GM21381 (cell line): ENCODE results near the gene LIPK.
"Not testable (repeated sequence)": the region's sequence is repeated elsewhere in the genome, so short reads cannot be mapped to it uniquely, and the experiment has no call there.

Experiments used
- ATAC-seq: cut with Tn5 transposase; IDR thresholded peaks from one replicate; pipeline ENCODE4 v1.9.1; 2021; ENCODE audit warnings: mild to moderate bottlenecking, moderate library complexity; ENCODE audit not compliant: unreplicated experiment

LIPK gene

DNA sequence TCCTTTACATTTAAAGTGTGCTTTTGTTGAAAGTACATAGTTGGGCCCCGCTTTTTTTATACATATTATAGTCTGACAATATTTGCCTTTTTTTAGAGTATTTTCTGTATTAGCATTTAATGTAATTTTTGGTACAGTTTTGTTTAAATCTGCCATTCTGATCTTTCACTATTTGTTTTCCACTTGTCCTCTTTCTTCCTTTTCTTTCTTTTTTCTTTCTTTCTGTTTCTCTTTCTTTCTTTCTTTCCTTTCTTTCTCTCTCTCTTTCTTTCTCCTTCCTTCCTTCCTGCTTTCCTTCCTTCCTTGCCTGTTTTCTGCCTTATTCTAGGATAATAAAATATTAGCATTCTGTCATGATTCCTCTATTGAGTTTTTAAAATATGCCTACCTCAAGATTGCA lies 9.5 kb downstream of the LIPK start:
- ATAC-seq: no peak

DNA sequence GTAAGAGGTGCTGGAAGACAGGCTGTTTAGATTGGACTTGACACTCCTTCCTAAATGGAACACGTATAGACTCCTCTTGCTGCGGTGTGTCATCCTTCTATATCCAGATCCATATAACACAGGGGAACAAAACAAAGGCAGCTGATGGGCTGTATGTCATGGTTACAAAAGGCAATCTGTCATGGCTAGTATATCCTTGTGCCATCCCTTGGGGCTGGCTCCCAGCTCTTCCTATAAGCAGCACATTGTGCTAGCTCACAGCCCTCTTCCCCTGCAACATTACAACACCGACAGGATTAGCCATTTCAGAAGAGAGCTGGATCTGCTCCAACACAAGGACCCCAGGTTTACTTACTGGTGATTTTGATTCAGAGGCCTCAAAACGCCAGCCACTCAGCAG lies 15.3 kb downstream of the LIPK start:
- no peak for ATAC-seq

DNA sequence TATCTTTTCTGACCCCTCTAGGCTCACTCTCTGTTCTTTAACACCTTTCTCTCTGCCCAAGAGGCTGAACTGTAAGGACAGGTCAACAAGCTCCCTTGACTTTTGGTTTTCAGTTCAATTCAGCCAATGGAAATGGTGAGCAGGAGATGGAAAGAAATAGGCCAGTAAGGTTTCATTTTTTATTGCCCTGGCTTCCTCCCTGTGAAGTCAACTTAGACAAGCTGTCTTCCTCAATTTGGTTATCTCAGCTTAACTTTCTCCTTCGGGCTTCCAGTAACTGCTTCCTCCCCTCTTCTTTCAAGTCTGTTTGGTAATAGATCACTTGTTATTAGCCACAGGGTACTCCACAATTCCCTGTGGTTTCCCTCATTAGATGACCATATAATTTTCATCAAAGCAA lies 19.7 kb downstream of the LIPK start:
- ATAC-seq: no peak

DNA sequence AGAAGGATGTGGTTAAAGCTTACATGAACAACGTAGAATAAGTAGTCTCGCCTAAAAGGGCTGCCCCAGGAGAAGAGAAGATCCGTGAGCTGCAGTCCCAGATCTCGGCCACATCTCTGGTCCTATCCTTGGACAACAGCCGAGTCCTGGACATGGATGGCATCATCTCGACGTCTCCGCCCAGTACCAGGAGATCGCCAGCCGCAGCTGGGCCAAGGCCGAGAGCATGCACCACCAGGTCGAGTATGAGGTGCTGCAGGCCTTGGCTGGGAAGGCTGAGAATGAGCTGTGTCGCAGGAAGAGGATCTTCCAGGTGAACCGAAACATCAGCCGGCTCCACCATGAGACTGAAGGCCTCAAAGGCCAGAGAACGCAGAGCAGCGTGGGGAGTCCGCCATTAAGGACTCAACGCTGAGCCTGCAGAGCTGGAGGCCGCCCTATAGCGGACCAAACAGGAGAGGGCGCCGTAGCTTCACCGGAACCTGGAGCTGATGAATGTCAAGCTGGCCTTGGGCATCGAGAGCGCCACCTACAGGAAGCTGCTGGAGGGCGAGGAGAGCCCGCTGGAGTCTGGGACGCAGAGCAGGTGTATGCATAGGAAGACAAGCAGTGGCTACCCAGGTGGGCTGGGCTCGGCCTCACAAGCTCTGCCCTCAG lies 22.2 kb downstream of the LIPK start:
- no peak for ATAC-seq

DNA sequence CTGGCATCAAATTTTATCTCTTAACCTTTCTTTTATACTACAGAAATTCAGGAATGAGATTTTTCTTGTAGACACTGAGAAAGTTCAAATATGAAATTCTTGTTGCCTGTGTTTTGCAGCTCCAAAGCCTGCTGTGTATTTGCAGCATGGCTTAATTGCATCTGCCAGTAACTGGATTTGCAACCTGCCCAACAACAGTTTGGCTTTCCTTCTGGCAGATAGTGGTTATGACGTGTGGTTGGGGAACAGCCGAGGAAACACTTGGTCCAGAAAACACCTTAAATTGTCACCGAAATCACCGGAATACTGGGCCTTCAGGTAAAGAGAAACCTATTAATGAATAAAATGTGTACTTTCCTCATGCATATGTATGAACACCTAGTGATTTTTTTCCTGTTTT lies 24.8 kb downstream of the LIPK start:
- no peak for ATAC-seq

DNA sequence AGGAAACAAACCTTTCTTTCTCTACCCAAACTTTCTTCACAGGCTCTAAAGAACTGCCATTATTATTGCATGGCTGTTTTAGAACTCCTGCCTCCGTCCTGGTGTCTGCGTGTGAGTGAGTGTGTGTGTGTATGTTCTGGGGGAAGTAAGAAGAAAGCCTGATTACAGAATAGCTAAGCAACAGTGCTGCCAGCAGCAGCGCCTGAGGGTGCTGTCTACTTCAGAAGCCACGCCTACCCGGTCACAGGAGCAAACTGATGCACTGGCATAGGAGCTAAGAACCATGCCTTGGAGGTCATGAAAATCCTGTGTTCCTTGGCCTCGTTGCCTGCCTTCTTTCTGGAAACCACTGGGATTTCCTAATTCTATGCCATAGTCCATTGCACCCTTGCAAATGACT lies 25.2 kb downstream of the LIPK start:
- no peak for ATAC-seq

DNA sequence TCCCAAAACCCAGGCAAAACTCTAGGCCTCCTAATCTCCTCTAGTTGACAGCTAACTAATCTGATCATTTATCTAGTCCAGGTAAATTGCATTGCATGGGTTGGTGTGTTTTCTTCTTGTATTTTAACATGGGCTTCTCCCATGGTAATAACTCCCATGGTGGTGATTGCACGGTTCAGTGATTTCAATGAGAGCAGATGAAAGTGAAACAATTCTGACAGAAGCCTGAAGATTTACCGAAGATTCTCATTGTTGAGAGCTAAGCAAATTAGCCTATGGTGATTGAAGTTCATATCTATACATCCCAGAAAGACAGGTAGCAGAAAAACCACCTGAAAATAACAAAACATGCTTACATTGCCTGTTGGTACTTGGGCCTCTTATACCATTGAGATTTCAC lies 27.2 kb downstream of the LIPK start:
- no peak for ATAC-seq

DNA sequence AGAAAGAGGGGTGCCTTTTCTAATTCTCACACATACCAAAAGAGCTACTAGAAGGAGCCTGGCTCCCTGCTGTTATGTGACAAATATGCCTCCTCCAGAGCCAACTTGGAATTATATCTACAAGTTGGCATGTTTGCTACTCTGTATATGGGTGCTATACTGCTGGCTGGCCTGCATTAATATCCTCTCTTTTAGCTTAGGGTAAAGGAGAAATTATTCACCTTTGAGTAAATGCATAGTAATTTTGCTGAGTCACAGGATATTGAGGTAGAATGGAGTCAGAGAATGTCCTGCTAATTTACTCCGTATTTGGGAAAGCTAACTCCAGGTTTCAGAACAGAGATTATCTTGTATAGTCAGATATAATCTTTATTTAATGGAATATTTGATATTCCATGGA lies 29.6 kb downstream of the LIPK start:
- no peak for ATAC-seq

DNA sequence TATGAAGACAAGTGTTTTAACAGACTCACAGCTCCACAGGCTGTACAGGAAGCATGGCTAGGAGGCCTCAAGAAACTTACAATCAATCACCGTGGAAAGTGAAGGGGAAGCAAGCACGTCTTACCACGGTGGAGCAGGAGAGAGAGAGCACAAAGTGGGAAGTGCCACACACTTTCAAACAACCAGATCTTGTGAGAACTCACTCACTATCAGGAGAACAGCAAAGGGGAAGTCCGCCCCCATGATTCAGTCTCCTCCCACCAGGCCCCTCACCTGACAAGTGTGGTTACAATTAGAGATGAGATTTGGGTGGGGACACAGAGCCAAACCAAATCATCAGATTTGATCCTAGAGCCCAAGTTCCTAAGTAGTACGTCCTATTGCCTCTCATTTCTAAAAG lies 35.9 kb downstream of the LIPK start:
- not testable (repeated sequence) for ATAC-seq

DNA sequence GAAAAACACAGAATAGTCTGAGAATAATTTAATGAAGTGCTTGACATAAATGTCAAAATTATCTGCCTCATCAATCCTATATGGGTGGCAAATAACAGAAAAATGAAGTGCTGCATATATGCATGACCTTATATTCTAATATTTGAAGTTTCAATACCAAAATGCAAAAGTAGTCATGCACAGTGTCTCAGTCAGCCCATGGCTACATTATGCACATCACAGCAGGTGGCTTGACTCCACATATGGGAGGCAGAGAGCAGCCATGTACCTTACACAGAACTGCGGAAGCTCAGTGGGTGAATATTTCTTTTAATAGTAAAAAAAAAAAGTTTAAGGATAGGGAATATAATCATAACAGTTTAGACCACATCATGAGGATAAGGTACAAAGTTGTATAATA lies 36.4 kb downstream of the LIPK start:
- no peak for ATAC-seq

DNA sequence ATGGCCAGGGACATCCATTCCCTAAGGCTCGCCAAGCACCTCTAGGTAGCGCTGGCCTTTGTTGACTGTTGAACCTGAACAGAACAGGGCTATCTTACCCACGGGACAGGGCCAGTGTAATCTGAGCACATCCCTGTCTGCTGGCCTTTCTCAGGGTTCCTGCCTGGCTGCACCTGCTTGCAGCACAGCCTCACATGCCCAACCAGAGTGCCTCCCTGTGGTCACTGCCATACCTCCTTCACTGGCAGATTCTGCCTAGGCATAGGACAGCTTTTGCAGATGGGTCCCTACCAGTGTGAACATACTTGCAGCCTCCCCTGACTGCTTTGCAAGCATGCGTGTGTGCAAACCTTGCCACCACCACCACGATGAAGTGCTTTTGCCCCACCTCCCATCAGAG lies 38.0 kb downstream of the LIPK start:
- ATAC-seq: no peak

DNA sequence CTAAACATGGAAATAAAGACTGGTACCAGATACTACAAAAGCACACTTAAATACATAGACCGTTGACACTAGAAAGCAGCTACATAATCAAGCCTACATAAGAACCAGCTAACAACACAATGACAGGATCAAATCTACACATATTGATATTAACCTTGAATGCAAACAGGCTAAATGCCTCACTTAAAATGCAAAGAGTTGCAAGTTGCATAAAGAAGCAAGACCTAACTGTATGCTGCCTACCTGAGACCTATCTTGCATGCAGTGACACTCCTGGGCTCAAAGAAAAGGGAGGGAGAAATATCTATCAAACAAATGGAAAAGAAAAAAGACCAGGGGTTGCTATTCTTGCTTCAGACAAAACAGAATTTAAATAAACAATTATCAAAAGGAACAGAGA lies 39.6 kb downstream of the LIPK start:
- no peak for ATAC-seq

DNA sequence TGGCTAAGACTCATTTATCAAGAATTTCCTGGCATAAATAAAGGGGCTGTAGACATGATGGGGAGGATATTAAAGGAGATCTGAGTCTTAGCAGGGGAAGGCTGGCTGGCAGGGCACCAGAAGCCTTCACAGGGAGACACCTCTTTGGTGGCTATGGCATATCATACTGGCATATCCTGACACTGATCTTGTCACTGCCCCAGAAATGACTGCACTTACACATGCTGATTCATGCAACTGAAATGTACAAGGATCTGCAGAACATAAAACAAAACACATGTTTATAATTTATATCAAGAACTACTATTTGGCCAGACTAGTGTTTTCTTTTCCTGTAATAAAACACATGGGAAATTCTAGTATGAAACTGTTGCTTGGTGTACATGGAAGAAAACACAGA lies 48.2 kb downstream of the LIPK start:
- ATAC-seq: no peak

DNA sequence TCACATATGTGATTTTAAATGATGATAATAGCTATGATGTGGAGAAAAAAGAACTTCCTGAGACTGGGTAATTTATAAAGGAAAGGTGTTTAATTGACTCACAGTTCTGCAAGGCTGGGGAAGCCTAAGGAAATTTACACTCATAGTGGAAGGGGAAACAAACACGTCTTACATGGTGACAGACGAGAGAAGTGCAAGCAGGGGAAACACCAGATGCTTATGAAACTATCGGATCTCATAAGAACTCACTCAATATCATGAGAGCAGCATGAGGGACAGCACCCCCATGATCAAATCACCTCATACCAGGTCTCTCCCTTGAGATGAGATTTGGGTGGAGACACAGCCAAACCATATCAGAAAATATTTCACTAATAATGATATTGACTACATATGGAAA lies 49.7 kb downstream of the LIPK start:
- no peak for ATAC-seq

DNA sequence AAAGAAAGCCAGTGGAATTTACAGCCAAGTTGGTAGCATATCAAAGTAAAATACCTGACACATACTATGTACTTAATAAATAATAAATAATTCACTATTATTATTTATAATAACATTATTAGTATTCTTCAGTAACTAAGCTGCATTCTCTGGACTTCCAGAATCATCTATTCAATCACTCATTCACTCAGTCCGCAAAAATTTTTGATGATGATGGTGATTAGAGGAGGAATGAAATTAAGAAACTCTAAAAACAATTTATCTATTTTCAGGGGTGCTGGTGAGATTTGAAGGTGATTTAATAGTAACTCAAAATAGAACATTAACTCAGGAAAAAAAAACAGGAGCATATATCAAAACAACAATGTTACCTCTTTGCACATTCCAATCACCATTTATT lies 50.6 kb downstream of the LIPK start:
- no peak for ATAC-seq

DNA sequence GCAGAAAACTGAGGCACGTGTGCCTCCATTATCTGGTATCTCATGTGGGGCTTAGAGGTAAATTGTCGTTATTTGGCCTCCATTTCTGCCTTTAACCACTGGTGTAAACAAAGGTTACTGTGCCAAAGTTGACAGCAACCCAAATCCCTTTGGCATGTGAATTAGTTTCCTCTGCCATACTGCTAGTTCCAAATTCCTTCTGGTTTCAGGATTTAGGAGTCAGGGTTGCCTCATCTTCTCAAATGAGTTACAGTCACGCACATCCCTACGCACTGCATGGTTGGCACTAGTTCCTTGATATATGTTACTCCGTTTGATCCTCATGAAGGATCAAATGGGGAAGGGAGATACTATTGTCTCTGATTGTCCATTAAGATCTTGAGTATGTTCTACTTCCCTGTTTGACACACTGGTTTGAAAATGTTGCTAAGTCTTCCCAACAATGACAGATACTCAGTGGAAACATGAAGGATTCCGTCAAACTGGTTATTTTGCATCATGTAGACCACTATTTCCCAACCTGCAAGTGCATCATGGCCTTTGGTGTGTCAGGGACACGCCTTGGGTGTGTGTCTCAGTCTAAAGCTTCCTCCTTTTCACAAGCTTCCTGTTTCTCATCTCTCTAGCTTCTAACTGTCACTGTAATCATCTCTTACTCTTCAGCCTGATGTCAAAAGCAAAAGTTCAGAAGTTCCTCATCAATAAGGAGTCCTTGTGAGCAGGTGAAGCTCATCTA lies 53.5 kb downstream of the LIPK start, which contains the start of gene LIPN:
TSS of gene LIPN (plus strand) at position 655 of the 736 bp plus-strand sequence. CDS start 1,386 bp downstream, outside the sequence.
- ATAC-seq: no peak

DNA sequence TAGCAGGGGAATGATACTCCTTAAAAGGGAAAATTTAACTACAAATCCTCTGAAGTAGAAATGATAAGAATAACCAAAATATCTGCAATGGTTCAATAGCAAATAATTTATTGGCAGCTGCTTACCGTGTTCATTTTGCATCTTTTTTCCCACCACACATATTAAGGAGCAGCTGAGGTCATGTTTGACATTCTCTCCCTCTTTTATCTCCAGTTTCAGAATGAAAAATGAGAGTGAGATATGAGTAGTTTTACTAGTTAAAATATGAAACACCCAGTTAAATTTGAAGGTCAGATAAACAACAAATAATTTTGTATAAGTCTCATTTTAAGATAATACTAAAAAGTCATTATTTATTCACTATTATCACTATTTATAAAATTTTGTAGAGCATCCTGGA lies 56.9 kb downstream of the LIPK start:
- ATAC-seq: no peak

DNA sequence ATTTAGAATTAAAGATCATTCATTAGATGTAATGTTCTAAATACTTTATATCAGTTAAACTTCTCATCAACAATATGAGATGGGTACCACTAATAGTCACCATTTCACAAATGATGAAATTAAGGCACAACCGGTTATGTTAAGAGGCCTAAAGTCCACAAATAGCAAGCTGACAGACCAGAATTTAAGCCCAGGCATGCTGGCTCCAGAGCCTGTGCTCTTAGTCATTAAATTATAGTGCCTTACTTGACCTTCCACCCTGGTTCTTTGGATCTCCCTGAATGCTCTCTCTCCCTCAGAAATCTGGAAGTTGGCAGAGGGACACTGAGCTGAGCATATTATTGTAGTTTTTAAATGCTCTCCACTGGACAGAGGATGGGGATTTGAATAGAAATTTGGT lies 57.4 kb downstream of the LIPK start:
- no peak for ATAC-seq

DNA sequence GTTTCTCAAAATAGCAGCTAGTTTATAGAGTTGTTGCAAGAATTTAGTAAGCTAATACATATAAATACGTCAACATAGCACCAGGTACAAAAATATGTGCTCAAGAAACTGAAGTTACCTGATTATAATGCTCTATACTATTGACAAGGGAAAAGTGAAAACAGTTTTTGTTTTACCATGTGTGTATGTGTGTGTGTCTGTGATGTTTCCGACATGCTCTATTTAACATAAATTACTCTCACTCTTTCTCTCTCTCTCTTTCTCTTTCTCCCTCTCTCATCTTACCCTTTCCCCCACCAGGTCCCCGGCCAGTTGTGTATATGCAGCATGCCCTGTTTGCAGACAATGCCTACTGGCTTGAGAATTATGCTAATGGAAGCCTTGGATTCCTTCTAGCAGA lies 58.1 kb downstream of the LIPK start:
- no peak for ATAC-seq

DNA sequence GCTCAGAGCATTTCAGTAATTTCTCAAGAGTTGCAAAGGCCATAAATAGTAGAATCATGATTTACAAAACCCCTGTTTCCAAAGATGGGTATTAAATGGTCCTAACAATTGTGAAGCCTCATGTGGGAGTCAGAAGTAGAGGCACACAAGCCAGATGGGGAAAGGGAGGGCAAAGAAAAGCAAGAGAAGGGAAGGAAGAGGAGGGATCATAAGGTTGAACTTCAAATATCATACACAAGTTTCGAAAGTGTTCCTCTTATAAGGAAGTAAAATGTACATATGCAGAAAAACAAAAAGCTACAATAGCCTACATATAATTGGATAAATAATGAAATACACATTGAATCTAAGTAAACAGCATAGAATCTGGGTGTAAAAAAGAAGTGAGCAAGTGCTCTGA lies 59.8 kb downstream of the LIPK start:
- ATAC-seq: no peak

DNA sequence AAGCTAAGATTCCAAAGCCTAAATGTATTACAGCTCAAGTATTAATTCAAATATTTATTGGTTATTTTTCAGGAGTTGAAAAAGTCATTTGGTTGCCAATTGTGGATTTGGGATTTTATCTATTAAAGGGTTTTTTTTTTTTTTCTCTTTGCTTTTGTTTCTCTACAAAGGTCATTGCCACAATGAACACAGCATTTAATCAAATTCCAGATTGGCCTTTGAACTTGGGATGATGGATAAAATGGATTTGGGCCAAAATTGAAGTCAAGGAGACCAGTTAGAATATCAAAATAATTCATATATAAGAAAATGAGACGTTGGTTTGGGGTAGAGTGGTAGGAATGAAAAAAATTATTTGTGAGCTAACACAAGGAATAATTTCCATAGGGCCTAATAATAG lies 63.3 kb downstream of the LIPK start:
- no peak for ATAC-seq

DNA sequence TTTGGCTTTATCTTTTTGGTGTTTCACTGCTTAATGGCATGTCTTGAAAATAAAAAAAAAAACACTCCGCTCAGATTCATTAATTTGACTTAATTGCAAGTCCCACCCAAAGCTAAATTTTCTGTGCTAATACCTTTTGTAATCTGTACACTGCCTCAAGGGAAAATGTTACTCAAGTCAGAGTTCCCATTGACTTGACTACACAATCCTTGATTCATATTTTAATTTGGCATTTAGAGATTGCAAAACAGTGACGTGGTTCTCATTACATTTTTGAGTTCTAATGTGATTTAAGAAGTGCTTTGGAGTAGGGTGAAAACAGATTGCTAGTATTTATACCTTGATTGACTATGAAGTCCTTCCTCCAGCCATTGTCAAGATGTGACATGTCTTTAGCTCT lies 75.2 kb downstream of the LIPK start:
- no peak for ATAC-seq

DNA sequence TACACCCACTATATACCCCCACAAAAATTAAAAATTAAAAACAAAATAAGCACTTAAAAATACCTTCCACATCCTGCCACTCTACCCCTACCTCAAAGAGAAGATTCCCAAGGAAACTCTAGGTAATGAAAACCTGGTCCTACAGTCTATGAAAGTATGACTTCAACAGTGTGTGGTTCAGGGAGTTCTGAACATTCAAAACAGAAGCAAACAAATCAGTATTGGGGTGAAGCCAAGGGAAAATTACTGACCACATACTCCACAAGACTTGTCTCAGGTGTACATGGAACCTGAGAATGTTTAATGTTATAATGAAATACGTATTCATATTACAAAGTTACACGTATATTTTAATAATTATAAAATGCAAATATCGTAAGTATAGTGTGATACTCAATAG lies 76.2 kb downstream of the LIPK start:
- ATAC-seq: no peak
